NB4 (cell line): ENCODE results near the gene SRRM1.

Experiments used
- CTCF ChIP-seq: IDR thresholded peaks from one replicate; pipeline ENCODE4 v1.5.1; 2012; ENCODE audit warnings: low read depth, low read length
- POLR2A ChIP-seq: IDR thresholded peaks from 2 replicates; pipeline ENCODE4 v1.6.1; 2011; ENCODE audit warnings: mild to moderate bottlenecking; ENCODE audit not compliant: insufficient read length; ENCODE audit errors: extremely low read depth
- TF ChIP-seq, protein P1 (sequence below): IDR thresholded peaks from 2 replicates; pipeline ENCODE4 v1.6.1; 2011; ENCODE audit warnings: low read depth, low read length

GRCh38 chr1:24619376-24619775, 23.7 kb upstream of the SRRM1 start:
- TF ChIP-seq CTCF = no peak
- TF ChIP-seq, protein P1, sequence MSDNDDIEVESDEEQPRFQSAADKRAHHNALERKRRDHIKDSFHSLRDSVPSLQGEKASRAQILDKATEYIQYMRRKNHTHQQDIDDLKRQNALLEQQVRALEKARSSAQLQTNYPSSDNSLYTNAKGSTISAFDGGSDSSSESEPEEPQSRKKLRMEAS = no peak
- TF ChIP-seq POLR2A = no peak
